ENCODE data around the gene SPACDR.

GRCh38 chr7:100432053-100432452 is 32.0 kb downstream of the SPACDR start:
- TF ChIP-seq CTCF (IDR thresholded peaks at IDR 0.05) (no peak), POLR2AphosphoS5 (IDR thresholded peaks at IDR 0.05) (no peak), POLR2A (IDR thresholded peaks at IDR 0.05) (no peak), EP300 (IDR thresholded peaks at IDR 0.05) (no peak)
